ENCODE measurements around the gene TBCD.
A peak's percentile ranks its signal among the peaks of the same experiment; 100 is the strongest.

TBCD gene

GRCh38 chr17:82872591-82873520 lies 121.0 kb downstream of the TBCD start:
- DNase-seq = no peak

GRCh38 chr17:82873521-82873920 lies 121.7 kb downstream of the TBCD start:
- no peak for DNase-seq

- DNase-seq = no peak
Measured at GRCh38 chr17:82874011-82874835, 122.4 kb downstream of the TBCD start.

GRCh38 chr17:82875407-82875856 lies 123.6 kb downstream of the TBCD start:
- DNase-seq = no peak

GRCh38 chr17:82876149-82876548 lies 124.3 kb downstream of the TBCD start:
- DNase-seq = no peak

- no peak for DNase-seq
Measured at GRCh38 chr17:82876602-82877379, 124.9 kb downstream of the TBCD start.

GRCh38 chr17:82878527-82878926 lies 126.7 kb downstream of the TBCD start:
- DNase-seq = no peak

GRCh38 chr17:82879241-82879640 lies 127.4 kb downstream of the TBCD start:
- no peak for DNase-seq

- no peak for DNase-seq
Measured at GRCh38 chr17:82880620-82881323, 128.9 kb downstream of the TBCD start.

- no peak for DNase-seq
Measured at GRCh38 chr17:82881324-82881823, 129.5 kb downstream of the TBCD start.

GRCh38 chr17:82881900-82882714 lies 130.2 kb downstream of the TBCD start:
- no peak for DNase-seq

GRCh38 chr17:82882715-82883418 lies 131.0 kb downstream of the TBCD start:
- peak; percentile 78 for DNase-seq

GRCh38 chr17:82883419-82884031 lies 131.7 kb downstream of the TBCD start:
- no peak for DNase-seq

GRCh38 chr17:82884341-82884969 lies 132.6 kb downstream of the TBCD start:
- no peak for DNase-seq

- peak; percentile 25 for DNase-seq
Measured at GRCh38 chr17:82884970-82885353, 133.1 kb downstream of the TBCD start.

- DNase-seq = no peak
Measured at GRCh38 chr17:82887255-82888164, 135.6 kb downstream of the TBCD start.

GRCh38 chr17:82888583-82889495 lies 137.0 kb downstream of the TBCD start:
- DNase-seq = no peak
